Lung (tissue), 12 donors: ENCODE results near the gene MEIS2. TPM values are rescaled to one million over a fixed set of nuclear protein-coding genes. Genes with fewer than 3 reads are reported as not detected.

Experiments used
- ATAC-seq: fragments of 200-7000 bp; cut with Tn5 transposase; one replicate; pipeline ENCODE4 v1.9.1; 2020; ENCODE audit warnings: moderate number of reproducible peaks; ENCODE audit not compliant: insufficient read depth, low FRiP score
- DNase-seq, 3 donors: peaks; one replicate each; pipeline ENCODE4 v3.0.0-alpha.2; 2013 to 2017
- H3K27ac ChIP-seq, 2 donors: one replicate each; pipeline ENCODE4 v1.5.1; 2013; ENCODE audit warnings: mild to moderate bottlenecking in 2 of 2, moderate library complexity in 2 of 2, control low read depth in 1 of 2, inconsistent platforms in 1 of 2, low read depth in 1 of 2, low read length in 1 of 2
- H3K27me3 ChIP-seq, 3 donors: one replicate each; pipeline ENCODE4 v1.5.1; 2013; ENCODE audit warnings: low read length in 2 of 3; ENCODE audit not compliant: control insufficient read depth in 3 of 3, insufficient read depth in 3 of 3
- H3K36me3 ChIP-seq, 4 donors: one replicate each; pipeline ENCODE4 v1.5.1; 2013; ENCODE audit warnings: low read length in 4 of 4, mild to moderate bottlenecking in 1 of 4, moderate library complexity in 1 of 4; ENCODE audit not compliant: control insufficient read depth in 4 of 4, insufficient read depth in 4 of 4
- H3K4me1 ChIP-seq, 5 donors: one replicate each; pipeline ENCODE4 v1.5.1; 2013; ENCODE audit warnings: low read length in 5 of 5, mild to moderate bottlenecking in 2 of 5, moderate library complexity in 1 of 5; ENCODE audit not compliant: control insufficient read depth in 5 of 5, insufficient read depth in 5 of 5
- H3K4me3 ChIP-seq: one replicate; pipeline ENCODE4 v1.5.1; 2013; ENCODE audit warnings: mild to moderate bottlenecking, control low read depth, moderate library complexity
- H3K9ac ChIP-seq, 2 donors: one replicate each; pipeline ENCODE4 v1.5.1; 2013; ENCODE audit warnings: low read length in 2 of 2, control low read depth in 1 of 2; ENCODE audit not compliant: insufficient read depth in 1 of 2
- H3K9me3 ChIP-seq, 4 donors: one replicate each; pipeline ENCODE4 v1.5.1; 2013; ENCODE audit warnings: low read length in 3 of 4, mild to moderate bottlenecking in 1 of 4, moderate library complexity in 1 of 4; ENCODE audit not compliant: control insufficient read depth in 4 of 4, insufficient read depth in 3 of 4
- CTCF ChIP-seq: IDR thresholded peaks from 2 replicates; pipeline ENCODE4 v1.5.1; 2012; ENCODE audit warnings: mild to moderate bottlenecking; ENCODE audit errors: control extremely low read depth, extremely low read depth
- WGBS, 2 donors: extraction: QIAGEN DNeasy Blood & Tissue Kit; methylation state at CpG; one replicate each; pipeline ENCODE4 v1.1.7; 2013; 5-methylcytosine and 5-hydroxymethylcytosine counted together
- polyA plus RNA-seq, 2 donors: library from polyadenylated mRNA; stranded (reverse); fragments of 200-250 nt; gene quantifications; one replicate each; pipeline ENCODE4 v1.2.1, GENCODE V29; 2013
- total RNA-seq, 2 donors: library from RNA; depleted of rRNA in 1 of 2; stranded (reverse); fragments of >200 nt in 1 of 2; gene quantifications; one replicate each; pipeline ENCODE4 v1.2.1, GENCODE V29; 2014 to 2021
- donor health status: control.
- donor health status: control.
- donor health status: Bipolar disorder and iron deficiency.
- donor health status: healthy.
- donor health status: DM: yes; HTN: yes; CAD: no.

MEIS2 gene
- total and polyA plus RNA-seq, 4 donors, result 5.6 to 47.5 (median 13.7) TPM

DNA sequence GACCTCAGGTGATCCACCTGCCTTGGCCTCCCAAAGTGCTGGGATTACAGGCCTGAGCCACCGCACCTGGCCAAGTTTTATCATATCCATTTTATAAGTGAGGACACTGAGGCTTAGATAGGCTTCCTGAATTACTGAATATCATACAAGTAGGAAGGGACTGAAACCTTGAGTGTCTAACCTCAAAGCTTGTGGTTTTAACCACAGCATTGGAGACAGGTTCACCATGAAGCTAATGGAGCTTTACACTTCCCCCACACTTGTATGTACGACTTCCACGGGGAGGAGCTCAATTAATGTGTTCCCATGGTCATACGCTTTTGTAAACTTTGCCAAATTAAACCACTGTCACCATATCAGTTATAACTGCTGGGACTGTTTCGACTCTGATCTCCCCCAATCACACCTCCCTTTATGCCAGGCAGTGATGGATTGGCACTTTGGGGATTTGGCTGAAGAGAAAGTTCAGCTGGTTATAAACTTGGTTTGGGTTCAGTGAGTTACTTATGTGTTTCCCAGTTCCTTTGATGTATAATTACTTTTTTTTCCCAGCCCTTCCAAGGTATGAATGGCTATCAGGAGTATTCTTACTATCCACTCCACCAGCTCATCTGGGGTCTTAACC lies 38.4 kb upstream of the MEIS2 start:
- H3K4me3 ChIP-seq, result no peak overlapping the region
- ATAC-seq (no peak), DNase-seq (no peak)
- H3K9me3 ChIP-seq, result no peaks in the 10 kb centered on the region
- no peak overlapping the region for H3K27ac ChIP-seq
- 37 to 49% methylated on average over 5 of the region's 5 CpGs for WGBS, 2 donors
- H3K27me3 ChIP-seq, result no peaks in the 10 kb centered on the region
- no peak for TF ChIP-seq CTCF
- no peaks in the 10 kb centered on the region for H3K36me3 ChIP-seq
- no peak overlapping the region for H3K9ac ChIP-seq
- no peaks in the 10 kb centered on the region for H3K4me1 ChIP-seq

DNA sequence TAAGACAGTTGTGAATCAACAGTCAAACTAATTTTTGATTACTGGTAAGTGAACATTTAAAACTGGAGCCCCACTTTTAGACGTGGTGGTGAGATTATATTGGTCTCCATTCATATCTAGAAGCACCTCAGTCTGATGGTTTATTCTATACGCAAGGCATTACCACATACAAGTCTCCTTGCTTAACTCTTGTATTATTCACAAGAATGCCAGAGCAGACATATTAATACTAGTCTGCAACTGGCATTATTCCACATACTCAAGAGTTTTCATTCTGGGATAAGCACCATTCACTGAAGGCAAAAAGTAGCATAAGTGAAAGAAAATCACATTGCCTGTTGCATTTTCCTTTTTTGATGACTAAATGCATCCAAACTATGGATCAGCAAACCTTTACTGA lies 36.9 kb upstream of the MEIS2 start:
- H3K36me3 ChIP-seq, result no peaks in the 10 kb centered on the region
- 73 to 82% methylated on average over 2 of the region's 2 CpGs for WGBS, 2 donors
- DNase-seq (no peak), ATAC-seq (no peak)
- H3K27me3 ChIP-seq, result peaks cover 0 to 2% (median under 1%) of the 10 kb centered on the region in 3 donors
- no peak overlapping the region for H3K9ac ChIP-seq
- H3K9me3 ChIP-seq, result no peaks in the 10 kb centered on the region
- no peak for TF ChIP-seq CTCF
- H3K4me1 ChIP-seq, result no peaks in the 10 kb centered on the region
- no peak overlapping the region for H3K27ac ChIP-seq
- H3K4me3 ChIP-seq, result no peak overlapping the region

GRCh38 chr15:37136666-37137065 lies 36.3 kb upstream of the MEIS2 start:
- 90 to 93% methylated on average over 2 of the region's 2 CpGs for WGBS, 2 donors
- no peak for TF ChIP-seq CTCF
- Histone ChIP-seq H3K36me3 (no peaks in the 10 kb centered on the region), H3K4me3 (no peak overlapping the region), H3K27ac (no peak overlapping the region), H3K4me1 (no peaks in the 10 kb centered on the region), H3K9ac (no peak overlapping the region), H3K27me3 (peaks cover 0 to 7% (median 6%) of the 10 kb centered on the region in 3 donors), H3K9me3 (no peaks in the 10 kb centered on the region)
- no peak for DNase-seq
- ATAC-seq, result no peak

DNA sequence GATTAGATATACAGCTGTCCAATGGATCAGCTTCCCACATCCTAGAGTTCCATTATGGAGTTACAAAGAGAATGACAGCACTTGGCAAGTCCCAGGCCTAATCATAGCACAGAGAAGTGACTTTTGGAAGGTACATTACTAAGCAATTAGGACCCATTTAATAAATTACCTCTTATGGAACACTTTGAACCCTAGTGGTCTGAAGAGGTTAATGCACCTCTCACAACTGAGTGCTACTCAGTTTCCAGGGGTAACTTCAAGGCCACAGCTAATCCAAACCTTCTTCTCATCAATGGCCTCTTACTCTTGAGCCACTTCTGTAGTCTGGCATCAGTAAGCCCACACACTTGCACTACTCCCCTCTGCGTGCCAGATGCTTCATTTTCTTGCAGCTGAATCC lies 34.9 kb upstream of the MEIS2 start:
- Histone ChIP-seq H3K27ac (no peak overlapping the region), H3K36me3 (no peaks in the 10 kb centered on the region), H3K9ac (no peak overlapping the region), H3K4me3 (no peak overlapping the region), H3K4me1 (no peaks in the 10 kb centered on the region), H3K9me3 (no peaks in the 10 kb centered on the region), H3K27me3 (peaks cover 0 to 14% (median 13%) of the 10 kb centered on the region in 3 donors)
- no peak for TF ChIP-seq CTCF
- DNase-seq (no peak), ATAC-seq (no peak)
- WGBS, 2 donors, result 68% methylated on average over 1 of the region's 1 CpG
